HG02852 (cell line): ENCODE measurements around the gene LEMD2.
"Not testable (repeated sequence)": the region's sequence is repeated elsewhere in the genome, so short reads cannot be mapped to it uniquely, and the experiment has no call there.

Experiments
- ATAC-seq: cut with Tn5 transposase; IDR thresholded peaks from one replicate; pipeline ENCODE4 v1.9.1; 2021; ENCODE audit warnings: mild to moderate bottlenecking, moderate library complexity; ENCODE audit not compliant: unreplicated experiment

LEMD2 gene

GRCh38 chr6:33788694-33789549, at the start of gene LEMD2:
Gene LEMD2, minus strand, starts transcription at chr6:33789130. Its CDS starts 14 bp downstream, at chr6:33789116.
- peak; percentile 89 for ATAC-seq

DNA sequence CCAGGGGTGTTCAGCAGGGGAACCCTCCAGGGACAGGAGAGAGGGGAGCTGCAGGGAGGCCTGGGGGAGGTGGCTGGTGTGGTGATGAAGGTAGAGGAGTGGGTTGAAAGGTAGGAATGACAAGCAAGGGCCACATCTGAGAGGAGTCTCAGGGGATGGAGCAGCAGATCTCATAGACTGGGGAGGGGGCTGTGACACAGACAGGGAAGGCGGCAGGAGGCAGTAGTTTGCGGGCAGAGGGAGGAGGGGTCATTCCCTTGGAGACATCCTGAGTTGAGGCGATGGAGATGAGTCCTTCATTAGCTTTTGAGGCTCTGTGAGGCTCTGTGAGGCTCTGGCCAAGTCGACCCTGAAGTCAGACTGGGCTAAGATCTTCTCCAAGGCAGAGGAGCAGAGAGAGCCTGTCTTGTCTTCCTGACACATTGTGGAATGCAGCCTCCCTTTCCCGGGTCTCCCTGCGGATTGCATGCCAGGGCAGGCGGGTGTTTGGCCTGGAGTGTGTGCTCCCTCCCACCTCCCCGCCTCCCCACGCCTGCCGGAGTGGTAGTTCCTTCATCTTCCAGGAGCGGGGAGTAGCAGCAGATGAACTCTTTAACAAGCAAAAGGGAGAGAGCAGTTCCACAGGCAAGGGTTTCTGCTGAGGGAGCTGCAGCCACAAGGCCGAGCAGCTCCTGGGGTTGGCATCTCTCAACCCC, 49.2 kb upstream of the LEMD2 start:
- no peak for ATAC-seq

GRCh38 chr6:33836806-33837469, 48.0 kb upstream of the LEMD2 start:
- no peak for ATAC-seq

DNA sequence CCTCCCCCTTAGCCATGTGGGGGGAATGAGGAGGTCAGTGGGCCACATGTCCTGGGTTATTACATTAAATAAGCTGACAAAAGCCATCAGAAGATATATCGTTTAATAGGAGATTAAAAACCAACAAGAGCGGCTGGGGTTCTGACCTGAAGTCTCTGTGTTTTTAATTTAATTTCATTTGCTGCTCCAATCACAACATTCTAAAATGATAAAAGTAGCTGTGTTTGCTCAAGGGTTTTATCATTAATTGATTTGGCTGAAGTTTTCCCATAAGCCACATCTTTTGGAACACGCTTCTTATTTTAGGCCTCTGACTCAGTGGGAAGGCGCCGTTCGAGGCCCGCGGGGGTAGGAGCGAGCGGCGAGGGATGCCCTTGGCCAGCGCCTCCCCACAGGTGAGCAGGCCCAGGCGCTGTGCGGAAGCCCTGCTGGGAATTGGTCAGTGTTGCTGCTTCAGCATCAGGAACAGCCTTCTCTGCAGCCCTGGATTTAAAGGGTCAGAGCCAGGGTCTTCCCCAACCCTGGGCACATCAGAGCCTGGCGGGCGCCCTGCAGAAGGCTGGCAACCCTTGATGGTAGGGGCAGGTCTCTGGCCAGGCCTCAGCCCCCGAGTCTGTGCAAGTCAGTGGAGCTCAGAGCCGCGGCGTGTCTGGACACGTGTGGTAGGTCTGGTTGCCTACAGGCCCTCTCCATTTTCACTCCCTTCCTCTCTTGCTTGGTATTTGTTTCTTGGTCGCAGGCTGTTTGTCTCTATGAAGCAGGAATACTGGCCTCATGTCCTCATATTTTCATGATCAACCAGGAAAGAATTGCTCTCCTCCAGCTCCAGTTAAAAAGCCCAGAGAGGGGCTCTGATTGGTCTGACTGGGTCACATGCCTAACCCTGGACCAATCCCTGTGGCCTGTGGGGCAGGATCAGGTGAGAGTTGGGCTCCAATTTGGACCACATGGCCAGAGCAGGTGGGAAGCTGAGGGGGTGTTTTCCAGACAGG, 45.8 kb upstream of the LEMD2 start:
- no peak for ATAC-seq

GRCh38 chr6:33833599-33833998, 44.7 kb upstream of the LEMD2 start:
- ATAC-seq, result no peak

GRCh38 chr6:33832831-33833230, 43.9 kb upstream of the LEMD2 start:
- not testable (repeated sequence) for ATAC-seq

DNA sequence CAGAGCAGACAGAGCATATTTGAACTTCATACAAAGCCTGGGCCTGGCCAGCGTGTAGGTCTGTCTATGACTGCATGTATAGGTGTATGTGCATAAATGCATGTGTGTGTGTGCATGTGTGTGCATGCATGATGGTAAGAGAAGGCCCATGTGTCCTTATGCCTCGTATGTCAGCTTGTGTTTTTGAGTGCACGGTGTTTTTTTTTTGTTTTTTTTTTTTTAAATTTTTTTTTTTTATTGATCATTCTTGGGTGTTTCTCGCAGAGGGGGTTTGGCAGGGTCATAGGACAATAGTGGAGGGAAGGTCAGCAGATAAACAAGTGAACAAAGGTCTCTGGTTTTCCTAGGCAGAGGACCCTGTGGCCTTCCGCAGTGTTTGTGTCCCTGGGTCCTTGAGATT, 42.8 kb upstream of the LEMD2 start:
- not testable (repeated sequence) for ATAC-seq

DNA sequence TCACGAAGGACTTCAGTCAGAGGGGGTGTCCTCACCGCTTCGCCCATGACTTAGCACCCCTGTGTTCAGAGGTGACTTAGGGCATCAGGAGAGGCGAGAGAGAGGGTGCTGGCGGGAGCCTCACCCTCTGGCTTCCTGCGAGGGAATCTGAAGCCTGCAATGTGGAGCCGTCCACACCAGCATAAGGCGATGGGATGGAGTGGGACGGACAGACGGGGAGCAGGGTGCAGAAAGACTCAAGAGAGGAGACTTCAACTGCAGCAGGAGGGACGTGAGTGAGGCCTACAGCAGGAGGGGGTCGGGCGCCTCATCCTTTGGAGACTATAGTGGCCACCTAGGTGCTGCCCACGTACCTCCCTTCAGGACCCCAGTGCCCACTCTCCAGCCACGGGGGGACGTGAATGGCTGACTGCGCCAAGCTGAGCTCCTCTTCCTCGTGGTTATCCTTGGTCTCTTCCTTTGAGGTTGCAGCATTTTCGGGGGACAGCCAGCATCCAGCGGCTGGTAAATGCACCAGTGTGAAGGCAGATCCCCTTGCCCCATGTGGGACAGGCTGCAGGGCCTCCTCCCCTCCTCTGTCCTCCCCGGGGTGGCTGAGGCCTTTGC, 41.8 kb upstream of the LEMD2 start:
- ATAC-seq, result no peak

DNA sequence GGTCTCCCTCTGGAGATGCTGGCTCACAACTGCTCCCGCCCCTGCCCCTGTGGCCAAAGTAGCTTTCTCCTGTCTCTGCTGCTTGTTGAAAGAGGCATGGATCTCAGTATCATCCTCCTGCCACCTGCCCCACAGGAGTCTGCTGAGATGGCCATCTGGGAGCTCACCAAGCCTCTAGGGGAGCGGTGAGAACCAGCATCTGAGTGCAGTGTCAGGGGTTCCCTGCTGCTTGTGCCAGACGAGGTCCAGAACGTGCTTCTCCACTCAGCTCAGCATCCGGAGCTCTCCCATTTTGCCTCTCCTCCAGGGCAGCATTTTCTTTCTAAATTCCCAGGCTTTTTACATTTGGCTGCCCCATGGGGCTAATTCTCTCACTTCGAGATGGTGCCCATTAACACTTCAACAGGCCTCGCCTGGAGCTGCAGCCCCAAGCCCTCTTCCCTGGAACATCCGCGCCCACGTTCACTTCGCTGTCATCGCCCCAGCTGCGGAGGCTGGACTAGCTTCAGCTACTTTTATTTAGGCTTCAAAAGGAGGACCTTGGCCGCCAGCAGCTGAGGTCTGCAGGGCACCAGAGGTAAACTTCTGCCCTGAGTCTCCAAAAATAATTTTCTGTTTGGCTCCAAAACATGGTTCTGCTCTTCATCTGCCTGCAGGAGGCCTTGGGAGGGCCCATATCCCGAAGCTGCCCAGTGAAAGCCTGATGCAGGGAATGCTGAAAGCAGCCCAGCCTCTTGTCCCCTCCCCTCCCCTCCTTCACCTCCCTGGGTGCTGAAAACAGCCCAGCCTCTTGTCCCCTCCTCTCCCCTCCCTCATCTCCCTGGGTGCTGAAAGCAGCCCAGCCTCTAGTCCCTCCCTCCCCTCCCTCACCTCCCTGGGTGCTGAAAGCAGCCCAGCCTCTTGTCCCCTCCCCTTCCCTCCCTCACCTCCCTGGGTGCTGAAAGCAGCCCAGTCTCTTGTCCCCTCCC, 40.1 kb upstream of the LEMD2 start:
- ATAC-seq, result no peak

GRCh38 chr6:33828452-33828763, 39.5 kb upstream of the LEMD2 start:
- ATAC-seq, result no peak

- ATAC-seq, result no peak
Measured at GRCh38 chr6:33827546-33828451, 38.9 kb upstream of the LEMD2 start.

DNA sequence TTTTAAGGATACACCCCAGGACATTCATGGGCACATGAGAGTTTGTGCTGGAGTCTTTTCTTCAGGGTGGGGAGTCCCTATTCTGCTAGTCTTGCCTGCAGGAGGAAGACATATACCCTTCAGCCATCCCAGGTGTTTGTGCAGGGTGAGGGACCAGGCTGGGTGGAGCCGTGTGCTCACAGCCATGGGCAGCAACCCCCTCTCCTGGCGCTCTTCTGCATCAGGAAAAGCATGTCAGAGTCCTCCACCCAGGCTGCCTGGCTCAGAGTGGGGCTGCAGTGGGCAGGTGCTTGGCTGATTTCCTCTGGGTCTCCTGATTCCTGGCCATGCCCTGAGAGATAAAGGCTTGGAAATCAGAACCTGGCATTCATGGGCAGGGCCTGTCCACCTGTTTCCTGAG, 37.6 kb upstream of the LEMD2 start:
- ATAC-seq, result no peak

- no peak for ATAC-seq
Measured at GRCh38 chr6:33824461-33825154, 35.7 kb upstream of the LEMD2 start.

- no peak for ATAC-seq
Measured at GRCh38 chr6:33823806-33824205, 34.9 kb upstream of the LEMD2 start.

GRCh38 chr6:33822575-33823395, 33.9 kb upstream of the LEMD2 start:
- ATAC-seq, result no peak

DNA sequence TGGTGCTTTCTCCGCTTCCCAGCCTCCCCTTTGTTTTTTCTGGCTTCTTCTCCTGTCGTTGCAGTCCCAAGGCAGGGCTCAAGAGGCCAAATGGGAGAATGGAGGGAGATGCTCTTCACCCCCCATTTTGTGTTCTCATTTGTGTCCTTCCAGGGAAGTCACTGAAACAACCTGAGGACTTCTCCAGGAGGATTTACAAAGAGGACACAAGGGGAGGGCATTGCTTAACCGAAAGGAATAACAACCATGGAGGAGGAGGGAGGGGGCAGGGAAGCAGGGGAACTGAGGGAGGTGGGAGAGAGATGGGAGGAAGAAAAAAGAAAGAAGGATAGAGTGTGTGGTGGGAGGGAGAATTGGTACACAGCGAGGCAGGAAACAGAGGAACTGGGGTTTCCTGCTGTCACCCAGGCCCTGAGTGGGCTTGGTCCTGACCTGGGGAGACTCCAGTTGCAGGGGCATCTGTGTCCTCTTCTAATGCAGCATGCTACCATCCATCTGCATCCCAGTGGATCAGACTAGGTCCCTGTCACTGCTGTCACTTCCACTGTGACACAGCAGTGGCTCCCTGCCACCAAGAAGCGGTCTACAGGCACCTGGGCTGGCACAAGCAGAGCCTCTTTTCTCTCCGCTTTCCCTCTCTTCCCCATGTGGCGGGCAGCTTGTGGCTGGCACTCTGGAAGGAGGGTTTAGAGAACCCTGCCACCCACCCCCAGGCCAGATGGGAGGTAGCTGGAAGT, 32.0 kb upstream of the LEMD2 start:
- no peak for ATAC-seq
